Ectodermal cell (in vitro differentiated cells): ENCODE data around the gene EDIL3.

Source experiments
- H3K27ac ChIP-seq: 2 replicates; pipeline ENCODE4 v1.7.0; 2013; ENCODE audit warnings: mild to moderate bottlenecking, low read depth, low read length; ENCODE audit not compliant: insufficient read depth, poor library complexity, severe bottlenecking
- H3K27me3 ChIP-seq: 2 replicates; pipeline ENCODE4 v1.7.0; 2013; ENCODE audit warnings: mild to moderate bottlenecking, low read length; ENCODE audit not compliant: insufficient read depth, control insufficient read depth, poor library complexity, severe bottlenecking
- H3K36me3 ChIP-seq: one replicate; pipeline ENCODE4 v1.7.0; 2013; ENCODE audit warnings: low read length; ENCODE audit not compliant: control insufficient read depth, insufficient read depth
- H3K4me1 ChIP-seq: one replicate; pipeline ENCODE4 v1.7.0; 2013; ENCODE audit warnings: low read length; ENCODE audit not compliant: control insufficient read depth, insufficient read depth
- H3K4me3 ChIP-seq: 2 replicates; pipeline ENCODE4 v1.7.0; 2013; ENCODE audit warnings: low read depth, low read length, control low read depth; ENCODE audit not compliant: insufficient read depth
- H3K9me3 ChIP-seq: 2 replicates; pipeline ENCODE4 v1.7.0; 2013; ENCODE audit warnings: mild to moderate bottlenecking, low read length, moderate library complexity; ENCODE audit not compliant: control insufficient read depth
- WGBS, 2 experiments: methylation state at CpG; one replicate each; pipeline ENCODE4 v1.1.7; 2013; ENCODE audit warnings: missing lambda C conversion rate in 2 of 2; 5-methylcytosine and 5-hydroxymethylcytosine counted together

The EDIL3 gene

DNA sequence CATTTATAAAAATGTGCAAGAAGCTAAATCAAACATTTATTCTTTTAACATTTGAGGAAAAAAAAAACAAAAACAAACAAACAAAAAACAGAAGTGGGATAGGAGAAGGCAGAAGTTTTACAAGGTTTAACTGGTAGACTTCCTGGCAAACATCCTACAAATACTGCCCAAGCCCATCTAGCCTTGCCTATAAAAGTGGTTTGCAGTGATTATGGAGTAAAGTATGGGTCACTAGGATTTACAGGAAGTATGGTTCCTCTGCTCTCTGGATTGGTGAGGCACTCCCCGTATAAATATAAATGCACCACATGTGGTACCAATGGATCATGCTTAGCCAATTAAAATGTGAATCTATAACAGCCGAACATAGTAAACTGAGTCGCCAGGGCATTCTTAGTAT lies 291.9 kb downstream of the EDIL3 start:
- H3K36me3 ChIP-seq: no peaks in the 10 kb centered on the region
- H3K9me3 ChIP-seq: no peaks in the 10 kb centered on the region
- no peaks in the 10 kb centered on the region for H3K4me1 ChIP-seq
- no peaks in the 10 kb centered on the region for H3K27me3 ChIP-seq
- no peak overlapping the region for H3K4me3 ChIP-seq
- no peak overlapping the region for H3K27ac ChIP-seq
- WGBS, 2 experiments: 93 to 96% methylated on average over 3 of the region's 3 CpGs

DNA sequence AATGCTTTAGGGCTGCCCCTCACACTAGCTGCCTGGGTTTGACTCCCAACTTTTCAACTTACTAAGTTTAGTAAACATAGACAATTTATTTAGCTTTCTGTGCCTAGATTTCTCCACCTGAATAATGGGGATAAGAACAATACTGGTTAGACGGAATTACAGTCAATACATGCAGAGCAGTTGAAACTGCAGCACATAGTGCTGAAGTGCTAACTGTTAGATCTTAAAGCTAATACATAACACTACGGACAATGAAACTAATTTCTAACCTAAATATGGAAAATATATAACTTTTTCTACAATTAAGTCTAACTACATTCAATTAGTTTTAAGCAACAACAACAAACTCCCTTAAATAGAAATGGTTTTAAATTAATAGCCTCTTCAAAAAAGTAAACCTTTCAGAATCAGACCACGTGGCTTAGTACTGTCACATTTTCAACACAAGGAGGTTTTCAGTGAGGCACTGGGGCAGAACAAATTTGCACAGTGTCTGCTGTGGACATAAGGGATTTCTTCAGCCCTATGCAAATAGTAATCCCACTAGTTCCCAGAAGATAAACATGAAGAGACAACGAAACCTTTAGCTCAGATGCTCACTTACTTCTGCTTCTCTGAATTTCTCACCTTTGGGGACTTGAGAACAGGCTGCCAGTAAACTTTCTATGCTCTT lies 293.4 kb downstream of the EDIL3 start:
- Histone ChIP-seq H3K4me1 (no peaks in the 10 kb centered on the region), H3K9me3 (no peaks in the 10 kb centered on the region), H3K36me3 (no peaks in the 10 kb centered on the region), H3K4me3 (no peak overlapping the region), H3K27me3 (no peaks in the 10 kb centered on the region), H3K27ac (no peak overlapping the region)
- WGBS, 2 experiments: 76 to 81% methylated on average over 3 to 4 of the region's 4 CpGs

DNA sequence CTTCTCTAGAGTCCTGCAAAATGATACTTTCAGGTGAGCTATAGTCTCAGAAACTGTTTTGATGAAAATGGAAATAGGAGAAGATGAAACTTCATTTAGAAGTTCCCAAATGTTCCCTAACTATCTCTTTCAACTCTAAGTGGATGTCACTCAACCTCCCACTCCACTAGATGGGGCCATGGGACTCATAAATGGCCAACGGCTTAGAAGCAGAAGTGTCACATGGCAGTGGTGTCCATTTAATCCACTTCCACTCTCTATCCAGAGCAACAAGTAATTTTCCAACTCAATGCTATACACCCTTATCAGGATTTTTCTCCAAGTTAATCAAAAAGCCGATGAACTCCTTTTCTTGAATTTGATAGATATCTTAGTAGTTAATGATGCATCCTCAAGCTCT lies 295.7 kb downstream of the EDIL3 start:
- H3K4me3 ChIP-seq: no peak overlapping the region
- 88 to 94% methylated on average over 1 to 2 of the region's 2 CpGs for WGBS, 2 experiments
- no peaks in the 10 kb centered on the region for H3K36me3 ChIP-seq
- no peaks in the 10 kb centered on the region for H3K27me3 ChIP-seq
- peaks cover 4% of the 10 kb centered on the region for H3K4me1 ChIP-seq
- no peak overlapping the region for H3K27ac ChIP-seq
- H3K9me3 ChIP-seq: no peaks in the 10 kb centered on the region

- H3K27me3 ChIP-seq: no peaks in the 10 kb centered on the region
- 98% methylated on average over 6 of the region's 6 CpGs for WGBS, 2 experiments
- no peak overlapping the region for H3K4me3 ChIP-seq
- H3K27ac ChIP-seq: no peak overlapping the region
- H3K36me3 ChIP-seq: no peaks in the 10 kb centered on the region
- peaks cover 4% of the 10 kb centered on the region for H3K4me1 ChIP-seq
- H3K9me3 ChIP-seq: no peaks in the 10 kb centered on the region
These were observed 298.2 kb downstream of the EDIL3 start for GRCh38 chr5:84086511-84086910.

DNA sequence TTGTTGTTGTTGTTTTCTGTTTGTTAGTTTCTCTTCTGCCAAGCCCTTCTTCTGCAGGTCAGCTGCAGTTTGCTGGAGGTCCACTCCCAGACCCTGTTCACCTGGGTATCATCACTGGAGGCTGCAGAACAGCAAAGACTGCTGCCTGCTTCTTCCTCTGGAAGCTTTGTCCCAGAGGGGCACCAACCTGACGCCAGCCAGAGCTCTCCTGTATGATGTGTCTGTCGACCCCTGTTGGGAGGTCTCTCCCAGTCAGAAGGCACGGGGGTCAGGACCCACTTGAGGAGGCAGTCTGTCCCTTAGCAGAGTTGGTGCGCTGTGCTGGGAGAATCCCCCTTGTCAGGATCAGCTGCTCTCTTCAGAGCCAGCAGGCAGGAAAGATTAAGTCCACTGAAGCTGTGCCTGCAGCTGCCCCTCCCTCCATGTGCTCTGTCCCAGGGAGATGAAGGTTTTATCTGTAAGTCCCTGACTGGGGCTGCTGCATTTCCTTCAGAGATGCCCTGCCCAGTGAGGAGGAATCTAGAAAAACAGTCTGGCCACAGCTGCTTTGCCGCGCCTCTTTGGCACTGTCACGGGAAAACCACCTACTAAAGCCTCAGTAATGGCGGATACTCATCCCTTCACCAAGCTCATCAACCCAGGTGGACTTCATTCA lies 299.2 kb downstream of the EDIL3 start:
- Histone ChIP-seq H3K36me3 (no peaks in the 10 kb centered on the region), H3K27ac (no peak overlapping the region), H3K27me3 (no peaks in the 10 kb centered on the region), H3K9me3 (no peaks in the 10 kb centered on the region), H3K4me1 (peaks cover 4% of the 10 kb centered on the region), H3K4me3 (no peak overlapping the region)
- WGBS, 2 experiments: 90 to 91% methylated on average over 8 of the region's 8 CpGs

- Histone ChIP-seq H3K4me1 (peaks cover 4% of the 10 kb centered on the region), H3K27ac (no peak overlapping the region), H3K36me3 (no peaks in the 10 kb centered on the region), H3K9me3 (no peaks in the 10 kb centered on the region), H3K27me3 (no peaks in the 10 kb centered on the region), H3K4me3 (no peak overlapping the region)
- 93 to 97% methylated on average over 1 of the region's 1 CpG for WGBS, 2 experiments
These were observed 303.8 kb downstream of the EDIL3 start for GRCh38 chr5:84080908-84081307.

- no peak overlapping the region for H3K27ac ChIP-seq
- no peaks in the 10 kb centered on the region for H3K36me3 ChIP-seq
- H3K27me3 ChIP-seq: no peaks in the 10 kb centered on the region
- no peak overlapping the region for H3K4me3 ChIP-seq
- no peaks in the 10 kb centered on the region for H3K9me3 ChIP-seq
- H3K4me1 ChIP-seq: no peaks in the 10 kb centered on the region
These were observed 312.3 kb downstream of the EDIL3 start for GRCh38 chr5:84072339-84072738.

GRCh38 chr5:84069608-84070179 lies 315.0 kb downstream of the EDIL3 start:
- no peaks in the 10 kb centered on the region for H3K27me3 ChIP-seq
- no peak overlapping the region for H3K4me3 ChIP-seq
- no peaks in the 10 kb centered on the region for H3K4me1 ChIP-seq
- no peaks in the 10 kb centered on the region for H3K9me3 ChIP-seq
- no peaks in the 10 kb centered on the region for H3K36me3 ChIP-seq
- no peak overlapping the region for H3K27ac ChIP-seq
- 94 to 96% methylated on average over 13 of the region's 13 CpGs for WGBS, 2 experiments

DNA sequence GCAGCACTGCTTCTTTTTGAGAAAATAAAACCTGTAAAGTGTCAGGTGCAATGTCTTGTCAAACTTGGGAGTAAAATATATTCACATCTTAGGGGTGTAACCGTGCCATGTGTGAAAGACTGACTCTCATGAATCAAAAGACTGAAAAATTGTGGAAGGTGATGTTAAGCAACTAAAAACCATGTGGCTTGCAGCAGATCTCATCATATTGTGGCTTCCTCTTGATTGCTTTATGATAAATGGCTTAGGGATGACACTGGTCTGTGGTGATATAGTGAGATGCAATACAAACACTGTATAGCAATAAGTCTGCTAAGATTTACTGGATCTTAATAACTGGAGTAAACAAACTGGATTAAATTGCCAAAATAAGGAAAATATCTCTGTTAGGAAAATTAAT lies 321.6 kb downstream of the EDIL3 start:
- Histone ChIP-seq H3K4me3 (no peak overlapping the region), H3K4me1 (no peaks in the 10 kb centered on the region), H3K36me3 (no peaks in the 10 kb centered on the region), H3K27ac (no peak overlapping the region), H3K9me3 (no peaks in the 10 kb centered on the region), H3K27me3 (no peaks in the 10 kb centered on the region)
- WGBS, 2 experiments: 90 to 93% methylated on average over 1 of the region's 1 CpG

DNA sequence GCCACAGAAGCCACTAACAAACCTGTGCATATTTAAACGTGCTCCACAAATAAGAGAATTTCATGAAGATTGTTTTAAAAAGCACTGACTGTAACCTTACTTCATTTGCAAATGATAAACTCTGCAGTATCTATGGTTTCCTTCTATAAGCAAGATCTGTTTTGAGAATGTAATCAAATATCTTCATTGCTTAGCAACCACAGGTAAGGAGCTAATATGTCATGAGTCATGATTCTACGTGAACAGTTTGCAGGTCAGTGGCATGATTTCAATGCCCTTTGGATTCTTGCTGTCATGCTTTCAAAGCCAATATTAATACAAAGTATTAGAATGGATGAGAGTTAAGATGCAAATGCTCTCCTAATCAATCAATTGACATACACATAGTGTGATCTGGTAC lies 325.0 kb downstream of the EDIL3 start:
- Histone ChIP-seq H3K4me3 (no peak overlapping the region), H3K4me1 (no peaks in the 10 kb centered on the region), H3K9me3 (no peaks in the 10 kb centered on the region), H3K36me3 (no peaks in the 10 kb centered on the region), H3K27me3 (no peaks in the 10 kb centered on the region), H3K27ac (no peak overlapping the region)
- WGBS, 2 experiments: 97 to 100% methylated on average over 2 of the region's 2 CpGs
